Measurements from ENCODE around the gene TMEM130.

TMEM130 gene

DNA sequence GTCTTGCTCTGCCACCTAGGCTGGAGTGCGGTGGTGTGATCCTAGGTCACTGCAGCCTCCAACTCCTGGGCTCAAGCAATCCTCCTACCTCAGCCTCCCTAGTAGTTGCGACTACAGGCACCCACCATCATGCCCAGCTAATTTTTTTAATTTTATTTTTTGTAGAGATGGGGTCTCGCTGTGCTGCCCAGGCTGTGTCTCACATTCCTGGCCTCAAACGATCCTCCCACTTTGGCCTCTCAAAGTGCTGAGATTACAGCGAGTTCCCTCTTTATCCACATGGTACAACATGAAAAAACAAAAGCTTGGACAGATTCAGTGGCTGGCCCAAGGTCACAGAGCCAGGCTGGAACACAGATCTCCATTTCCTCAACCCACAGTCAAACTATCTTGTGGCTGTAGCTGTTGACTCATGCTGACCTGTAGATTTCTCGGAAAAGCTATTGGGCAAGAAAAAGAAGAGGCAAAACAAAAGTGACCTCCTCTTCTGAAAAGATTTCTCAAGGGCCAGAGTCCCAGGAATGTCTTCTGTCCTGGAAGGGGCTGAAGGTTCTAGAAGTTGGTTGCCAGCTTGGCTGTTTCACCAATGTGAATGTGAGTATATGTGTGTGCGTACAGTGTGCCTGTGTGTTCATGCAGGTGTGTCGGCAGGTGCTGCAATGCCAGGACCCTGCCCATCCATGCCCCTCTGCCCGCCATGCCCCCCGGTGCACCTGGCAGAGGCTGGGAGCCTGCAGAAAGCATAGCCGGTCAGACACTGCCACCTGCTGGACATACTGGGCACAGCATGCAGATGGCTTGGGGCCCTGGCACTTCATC is 28.4 kb downstream of the TMEM130 start:
- no peak overlapping the region for H3K27ac Mint-ChIP-seq
- H3K36me3 Mint-ChIP-seq (ENCODE audit: low read depth), result no peaks in the 10 kb centered on the region
- no peak overlapping the region for H3K4me3 Mint-ChIP-seq
- no peaks in the 10 kb centered on the region for H3K27me3 Mint-ChIP-seq (ENCODE audit: low read depth)
- no peaks in the 10 kb centered on the region for H3K9me3 Mint-ChIP-seq
- peaks cover 2% of the 10 kb centered on the region for H3K4me1 Mint-ChIP-seq (ENCODE audit: low read depth)

DNA sequence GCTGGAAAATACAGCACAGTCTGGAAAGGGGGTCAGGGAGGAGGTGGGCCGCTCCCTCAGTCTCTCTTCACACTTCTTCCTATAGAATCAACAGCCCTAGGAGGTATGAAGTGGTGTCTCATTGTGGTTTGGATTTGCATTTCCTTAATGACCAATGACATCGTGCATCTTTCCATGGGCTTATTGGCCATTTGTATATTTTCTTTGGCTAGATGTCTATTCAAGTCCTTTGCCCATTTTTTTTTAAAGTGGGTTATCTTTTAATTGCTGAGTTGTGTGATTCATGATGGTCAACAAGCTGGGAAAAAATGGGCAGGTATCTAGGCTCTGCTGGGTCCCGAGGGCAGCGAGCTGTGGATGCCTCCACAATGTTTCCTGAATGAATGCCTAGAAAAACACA is 29.1 kb downstream of the TMEM130 start:
- no peak overlapping the region for H3K4me3 Mint-ChIP-seq
- H3K27me3 Mint-ChIP-seq (ENCODE audit: low read depth), result no peaks in the 10 kb centered on the region
- H3K27ac Mint-ChIP-seq, result no peak overlapping the region
- no peaks in the 10 kb centered on the region for H3K36me3 Mint-ChIP-seq (ENCODE audit: low read depth)
- no peaks in the 10 kb centered on the region for H3K9me3 Mint-ChIP-seq
- peaks cover 2% of the 10 kb centered on the region for H3K4me1 Mint-ChIP-seq (ENCODE audit: low read depth)

DNA sequence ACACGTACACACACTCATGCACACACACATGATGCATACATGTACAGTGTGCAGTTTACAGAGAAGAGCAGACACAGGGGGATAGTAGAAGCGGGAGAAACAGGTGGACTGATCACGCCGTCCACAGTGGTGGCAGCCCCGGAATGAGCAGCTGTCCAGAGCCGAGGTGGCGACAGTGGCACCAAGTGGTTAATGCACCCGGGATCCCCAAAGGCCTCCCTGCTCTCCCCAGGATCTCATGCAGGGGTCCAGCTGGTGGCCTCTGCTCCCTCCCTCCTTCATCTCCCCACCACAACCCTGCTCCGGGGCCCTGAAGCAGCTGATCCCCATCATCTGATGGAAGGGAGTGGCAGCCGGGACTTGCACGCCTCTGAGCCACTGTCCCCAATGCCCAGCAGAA is 29.7 kb downstream of the TMEM130 start:
- H3K4me3 Mint-ChIP-seq, result no peak overlapping the region
- no peak overlapping the region for H3K27ac Mint-ChIP-seq
- H3K4me1 Mint-ChIP-seq (ENCODE audit: low read depth), result peaks cover 2% of the 10 kb centered on the region
- H3K9me3 Mint-ChIP-seq, result no peaks in the 10 kb centered on the region
- H3K27me3 Mint-ChIP-seq (ENCODE audit: low read depth), result no peaks in the 10 kb centered on the region
- H3K36me3 Mint-ChIP-seq (ENCODE audit: low read depth), result no peaks in the 10 kb centered on the region

DNA sequence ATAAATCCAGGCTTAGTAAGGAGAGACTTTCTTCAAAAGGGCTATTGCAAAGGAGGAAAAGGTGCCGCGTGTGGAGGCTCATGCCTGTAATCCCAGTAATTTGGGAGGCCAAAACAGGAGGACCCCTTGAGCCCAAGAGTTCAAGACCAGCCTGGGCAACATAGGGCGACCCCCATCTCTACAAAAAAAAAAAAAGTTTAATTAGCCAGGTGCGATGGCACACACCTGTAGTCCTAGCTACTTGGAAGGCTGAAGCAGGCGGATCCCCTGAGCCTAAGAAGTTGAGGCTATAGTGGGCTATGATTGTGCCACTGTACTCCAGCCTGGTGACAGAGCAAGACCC is 32.2 kb downstream of the TMEM130 start:
- Mint-ChIP-seq H3K27ac (no peak overlapping the region), H3K4me3 (no peak overlapping the region), H3K27me3 (ENCODE audit: low read depth) (no peaks in the 10 kb centered on the region), H3K36me3 (ENCODE audit: low read depth) (no peaks in the 10 kb centered on the region), H3K4me1 (ENCODE audit: low read depth) (peaks cover 2% of the 10 kb centered on the region), H3K9me3 (no peaks in the 10 kb centered on the region)

DNA sequence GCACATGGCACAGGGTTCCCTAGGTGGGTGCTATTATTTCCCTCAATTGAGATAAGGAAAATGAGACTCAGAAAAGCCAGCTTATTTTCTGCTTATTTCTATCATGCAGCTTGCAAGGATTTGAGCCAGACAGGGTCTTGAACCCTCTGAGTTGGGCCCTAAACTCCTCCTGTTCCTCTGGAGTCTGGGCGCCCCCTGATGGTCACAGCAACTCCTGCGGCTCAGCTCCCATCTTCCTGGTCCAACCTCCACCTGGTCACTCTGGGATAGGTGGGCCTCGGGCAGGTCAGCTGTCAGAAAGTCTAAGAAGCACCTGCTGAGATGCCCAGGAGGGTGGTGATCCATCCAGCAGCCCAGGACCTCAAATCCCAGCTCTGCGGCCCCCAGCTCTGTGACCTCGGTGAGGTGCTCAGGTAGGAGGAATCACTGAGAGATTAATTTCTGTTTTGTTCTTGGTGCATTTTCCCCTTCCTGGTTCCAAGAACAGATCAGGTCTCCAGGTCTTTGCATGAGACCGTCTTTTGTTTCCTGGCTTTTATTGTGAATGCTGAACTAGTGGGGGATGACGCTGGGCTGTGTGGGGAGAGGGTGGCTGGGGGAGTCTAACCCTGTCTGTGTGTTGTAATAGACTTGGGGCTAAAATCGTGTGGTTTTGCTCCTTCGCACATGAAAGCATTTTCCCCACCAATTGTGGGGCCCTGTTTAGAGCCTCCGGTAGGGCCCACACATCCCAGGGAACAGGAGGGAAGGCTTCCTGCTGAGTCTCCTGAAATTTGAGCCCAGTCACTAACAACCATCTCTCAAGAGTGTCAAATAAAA is 32.8 kb downstream of the TMEM130 start:
- Mint-ChIP-seq H3K4me1 (ENCODE audit: low read depth) (peaks cover 2% of the 10 kb centered on the region), H3K36me3 (ENCODE audit: low read depth) (no peaks in the 10 kb centered on the region), H3K9me3 (no peaks in the 10 kb centered on the region), H3K4me3 (no peak overlapping the region), H3K27me3 (ENCODE audit: low read depth) (no peaks in the 10 kb centered on the region), H3K27ac (no peak overlapping the region)

DNA sequence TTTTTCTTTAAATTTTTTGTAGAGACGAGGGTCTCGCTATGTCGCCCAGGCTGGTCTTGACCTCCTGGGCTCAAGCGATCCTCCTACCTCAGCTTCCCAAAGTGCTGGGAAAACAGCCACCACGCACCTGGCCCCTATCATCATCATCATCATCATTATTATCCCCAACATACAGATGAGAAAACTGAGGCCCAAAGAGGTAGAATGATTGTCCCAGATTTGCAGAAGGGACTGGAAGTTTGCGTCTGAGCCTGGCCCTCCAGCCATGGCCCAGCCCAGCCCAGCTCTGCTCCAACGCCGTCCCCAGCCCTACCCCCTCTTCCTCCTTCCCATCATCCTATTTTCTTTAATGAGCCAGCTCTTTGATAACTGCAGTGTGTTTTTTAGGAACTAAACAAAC is 34.9 kb downstream of the TMEM130 start:
- Mint-ChIP-seq H3K27ac (no peak overlapping the region), H3K9me3 (no peaks in the 10 kb centered on the region), H3K4me3 (no peak overlapping the region), H3K36me3 (ENCODE audit: low read depth) (no peaks in the 10 kb centered on the region), H3K27me3 (ENCODE audit: low read depth) (no peaks in the 10 kb centered on the region), H3K4me1 (ENCODE audit: low read depth) (no peaks in the 10 kb centered on the region)

DNA sequence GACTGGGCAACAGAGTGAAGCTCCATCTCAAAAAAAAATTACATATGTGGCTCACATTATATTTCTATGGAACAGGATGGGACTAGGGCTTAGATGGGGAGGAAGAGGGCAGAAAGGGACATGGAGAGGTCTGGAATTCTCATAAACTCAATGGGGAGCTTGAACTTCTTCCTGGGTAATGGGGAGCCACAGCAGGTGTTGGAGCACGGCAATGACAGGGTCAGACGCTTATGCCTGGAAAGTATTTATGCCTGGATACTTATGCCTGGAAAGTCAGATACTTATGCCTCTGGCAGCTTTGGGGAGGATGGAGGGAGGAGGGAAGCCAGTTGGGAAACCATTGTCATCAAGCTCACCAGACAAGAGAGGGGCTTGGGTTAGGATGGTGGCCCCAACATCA is 36.8 kb downstream of the TMEM130 start:
- no peaks in the 10 kb centered on the region for H3K9me3 Mint-ChIP-seq
- no peaks in the 10 kb centered on the region for H3K36me3 Mint-ChIP-seq (ENCODE audit: low read depth)
- H3K4me3 Mint-ChIP-seq, result no peak overlapping the region
- no peaks in the 10 kb centered on the region for H3K4me1 Mint-ChIP-seq (ENCODE audit: low read depth)
- no peak overlapping the region for H3K27ac Mint-ChIP-seq
- H3K27me3 Mint-ChIP-seq (ENCODE audit: low read depth), result no peaks in the 10 kb centered on the region

DNA sequence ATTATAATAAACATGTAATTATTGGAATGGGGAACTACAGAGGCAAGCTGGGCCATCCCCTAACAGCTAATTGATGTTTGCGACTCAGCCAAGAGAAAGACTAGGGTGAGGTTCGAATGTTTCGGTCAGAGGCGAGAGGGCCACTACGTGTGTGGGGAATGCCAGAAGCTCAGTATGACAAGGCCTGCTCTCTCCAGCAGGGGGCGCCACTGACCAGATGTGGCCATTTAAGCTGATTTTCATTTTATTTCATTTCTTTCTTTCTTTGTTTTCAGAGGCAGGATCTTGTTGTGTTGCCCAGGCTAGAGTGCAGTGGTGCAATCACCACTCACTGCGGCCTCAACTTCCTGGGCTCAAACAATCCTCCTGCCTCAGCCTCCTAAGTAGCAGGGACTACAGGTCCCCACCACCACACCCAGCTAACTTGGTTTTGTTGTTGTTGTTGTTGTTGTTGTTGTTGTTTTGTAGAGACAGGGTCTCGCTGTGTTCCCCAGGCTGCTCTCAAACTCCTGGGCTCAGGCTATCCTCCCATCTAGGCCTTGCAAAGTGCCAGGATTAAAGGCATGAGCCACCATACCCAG is 38.1 kb downstream of the TMEM130 start:
- Mint-ChIP-seq H3K4me1 (ENCODE audit: low read depth) (no peaks in the 10 kb centered on the region), H3K9me3 (no peaks in the 10 kb centered on the region), H3K27me3 (ENCODE audit: low read depth) (no peaks in the 10 kb centered on the region), H3K27ac (no peak overlapping the region), H3K36me3 (ENCODE audit: low read depth) (no peaks in the 10 kb centered on the region), H3K4me3 (no peak overlapping the region)

DNA sequence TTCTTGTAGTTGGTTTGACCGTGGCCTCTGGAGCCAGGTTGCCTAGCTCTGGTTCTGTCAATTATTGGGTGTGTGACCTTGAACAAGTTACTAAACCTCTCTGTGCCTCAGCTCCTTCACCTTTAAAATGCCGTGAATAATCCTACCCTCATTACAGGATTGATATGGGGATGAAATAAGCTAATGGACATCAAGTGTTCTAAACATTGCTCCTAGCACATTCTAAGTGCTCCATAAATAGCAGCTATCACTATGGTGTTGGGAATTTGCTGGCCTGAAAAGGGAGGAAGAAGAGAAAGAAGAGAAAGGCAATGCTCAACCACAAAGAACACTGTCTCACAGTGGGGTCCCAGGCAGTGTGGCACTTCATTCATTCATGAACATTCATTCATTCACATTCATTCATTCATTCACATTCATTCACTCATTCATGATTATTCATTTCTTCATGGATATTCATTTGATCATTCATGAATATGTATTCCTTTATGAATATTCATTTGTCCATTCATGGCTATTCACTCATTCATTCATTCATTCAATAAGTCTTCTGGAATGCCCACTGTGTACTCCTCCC is 38.8 kb downstream of the TMEM130 start:
- Mint-ChIP-seq H3K4me1 (ENCODE audit: low read depth) (no peaks in the 10 kb centered on the region), H3K27me3 (ENCODE audit: low read depth) (no peaks in the 10 kb centered on the region), H3K36me3 (ENCODE audit: low read depth) (no peaks in the 10 kb centered on the region), H3K27ac (no peak overlapping the region), H3K4me3 (no peak overlapping the region), H3K9me3 (no peaks in the 10 kb centered on the region)

DNA sequence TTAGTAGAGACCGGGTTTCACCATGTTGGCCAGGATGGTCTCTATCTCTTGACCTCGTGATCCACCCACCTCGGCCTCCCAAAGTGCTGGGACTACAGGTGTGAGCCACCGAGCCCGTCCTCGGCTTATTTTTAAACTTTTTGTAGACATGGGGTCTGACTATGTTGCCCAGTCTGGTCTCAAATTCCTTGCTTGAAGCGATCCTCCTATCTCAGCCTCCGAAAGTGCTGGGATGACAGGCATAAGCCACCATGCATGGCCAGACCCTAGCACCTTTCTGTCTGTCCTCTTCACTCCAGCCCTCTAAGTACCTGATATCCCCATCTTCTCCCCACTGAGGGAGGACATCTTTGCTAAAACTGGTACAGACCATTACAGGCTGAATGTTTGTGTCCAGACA is 41.4 kb downstream of the TMEM130 start:
- H3K9me3 Mint-ChIP-seq, result no peaks in the 10 kb centered on the region
- no peak overlapping the region for H3K27ac Mint-ChIP-seq
- no peak overlapping the region for H3K4me3 Mint-ChIP-seq
- H3K36me3 Mint-ChIP-seq (ENCODE audit: low read depth), result no peaks in the 10 kb centered on the region
- H3K27me3 Mint-ChIP-seq (ENCODE audit: low read depth), result no peaks in the 10 kb centered on the region
- H3K4me1 Mint-ChIP-seq (ENCODE audit: low read depth), result no peaks in the 10 kb centered on the region

DNA sequence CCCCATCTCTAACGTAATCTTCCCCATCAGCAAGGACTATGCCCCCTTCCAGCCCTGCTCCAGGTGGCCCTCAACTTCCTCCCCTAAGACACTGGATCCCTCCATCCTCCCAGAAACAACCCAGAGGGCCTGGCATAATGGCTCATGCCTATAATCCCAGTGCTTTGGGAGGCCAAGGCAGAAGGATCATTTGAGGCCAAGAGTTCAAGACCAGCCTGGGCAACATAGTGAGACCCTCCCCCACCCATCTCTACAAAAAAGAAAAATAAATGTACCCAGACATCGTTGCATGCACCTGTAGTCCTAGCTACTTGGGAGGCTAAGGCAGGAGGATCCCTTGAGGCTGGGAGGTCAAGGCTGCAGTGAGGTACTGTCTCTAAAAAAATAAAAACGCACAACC is 42.6 kb downstream of the TMEM130 start:
- Mint-ChIP-seq H3K27me3 (ENCODE audit: low read depth) (no peaks in the 10 kb centered on the region), H3K27ac (no peak overlapping the region), H3K9me3 (no peaks in the 10 kb centered on the region), H3K4me3 (no peak overlapping the region), H3K4me1 (ENCODE audit: low read depth) (no peaks in the 10 kb centered on the region), H3K36me3 (ENCODE audit: low read depth) (no peaks in the 10 kb centered on the region)

DNA sequence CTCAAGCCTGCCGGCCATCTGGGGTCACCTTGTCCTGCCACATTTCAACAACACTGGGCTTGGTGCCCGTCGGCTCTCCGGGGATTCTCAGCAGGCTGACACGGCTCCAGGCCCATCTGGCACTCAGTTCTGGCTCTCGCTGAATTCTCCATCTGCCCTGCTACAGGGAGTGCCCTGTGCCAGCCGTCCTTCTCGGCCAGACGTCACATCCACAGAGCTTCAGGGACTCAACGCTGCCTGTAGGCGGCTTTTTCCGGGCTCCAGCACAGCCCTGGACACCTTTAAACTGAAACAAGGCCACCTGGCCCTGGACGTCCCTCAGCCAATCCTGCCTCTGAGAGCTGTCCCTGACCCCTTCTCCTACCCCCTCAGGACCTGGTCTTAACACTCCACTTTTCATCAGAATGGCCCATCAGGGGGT is 43.0 kb downstream of the TMEM130 start:
- no peak overlapping the region for H3K4me3 Mint-ChIP-seq
- H3K27me3 Mint-ChIP-seq (ENCODE audit: low read depth), result no peaks in the 10 kb centered on the region
- H3K36me3 Mint-ChIP-seq (ENCODE audit: low read depth), result no peaks in the 10 kb centered on the region
- H3K4me1 Mint-ChIP-seq (ENCODE audit: low read depth), result no peaks in the 10 kb centered on the region
- no peaks in the 10 kb centered on the region for H3K9me3 Mint-ChIP-seq
- no peak overlapping the region for H3K27ac Mint-ChIP-seq

DNA sequence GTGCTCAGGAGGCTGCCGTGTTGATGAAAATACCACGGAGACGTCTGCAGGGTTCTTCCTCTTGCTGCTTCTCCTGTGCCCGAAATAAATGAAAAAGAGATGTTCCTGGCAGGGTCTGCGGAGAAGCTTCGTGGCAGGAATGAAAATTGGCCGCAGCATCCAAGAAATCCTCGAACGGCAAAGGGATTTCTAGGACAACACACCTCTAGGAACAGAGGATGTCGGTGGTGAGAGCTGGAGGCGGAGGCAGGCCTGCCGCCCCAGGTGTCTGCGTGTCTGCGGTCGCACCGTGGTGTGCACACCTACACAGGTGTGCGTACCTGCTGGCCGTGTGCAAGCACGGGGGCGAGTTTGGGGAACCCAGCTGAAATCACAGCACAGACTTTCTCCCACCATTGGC is 43.4 kb downstream of the TMEM130 start:
- Mint-ChIP-seq H3K36me3 (ENCODE audit: low read depth) (no peaks in the 10 kb centered on the region), H3K27ac (no peak overlapping the region)

DNA sequence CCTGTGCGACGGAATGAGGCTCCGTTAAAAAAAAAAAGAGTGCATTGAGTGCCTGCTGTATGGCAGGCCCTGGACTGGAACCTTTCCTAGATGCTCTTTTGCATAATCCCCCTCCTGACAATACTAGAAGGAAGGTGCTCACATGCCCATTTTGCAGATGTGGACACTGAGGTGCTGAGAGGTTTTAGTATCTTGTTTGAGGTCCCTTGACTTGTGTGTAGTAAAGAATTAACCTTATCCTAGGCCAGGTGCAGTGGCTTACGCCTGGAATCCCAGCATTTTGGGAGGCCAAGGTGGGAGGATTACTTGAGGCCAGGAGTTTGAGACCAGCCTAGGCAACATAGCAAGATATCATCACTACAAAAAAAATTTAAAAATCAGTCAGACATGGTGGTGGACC is 46.6 kb downstream of the TMEM130 start:
- H3K36me3 Mint-ChIP-seq (ENCODE audit: low read depth), result no peaks in the 10 kb centered on the region
- H3K27ac Mint-ChIP-seq, result no peak overlapping the region
- H3K27me3 Mint-ChIP-seq (ENCODE audit: low read depth), result no peaks in the 10 kb centered on the region
- no peak overlapping the region for H3K4me3 Mint-ChIP-seq
- no peaks in the 10 kb centered on the region for H3K4me1 Mint-ChIP-seq (ENCODE audit: low read depth)
- no peaks in the 10 kb centered on the region for H3K9me3 Mint-ChIP-seq

More for the DNA sequence above, 43.4 kb downstream of the TMEM130 start:
- H3K4me3 Mint-ChIP-seq, result no peak overlapping the region
- no peaks in the 10 kb centered on the region for H3K4me1 Mint-ChIP-seq (ENCODE audit: low read depth)
- H3K27me3 Mint-ChIP-seq (ENCODE audit: low read depth), result no peaks in the 10 kb centered on the region
- H3K9me3 Mint-ChIP-seq, result no peaks in the 10 kb centered on the region

DNA sequence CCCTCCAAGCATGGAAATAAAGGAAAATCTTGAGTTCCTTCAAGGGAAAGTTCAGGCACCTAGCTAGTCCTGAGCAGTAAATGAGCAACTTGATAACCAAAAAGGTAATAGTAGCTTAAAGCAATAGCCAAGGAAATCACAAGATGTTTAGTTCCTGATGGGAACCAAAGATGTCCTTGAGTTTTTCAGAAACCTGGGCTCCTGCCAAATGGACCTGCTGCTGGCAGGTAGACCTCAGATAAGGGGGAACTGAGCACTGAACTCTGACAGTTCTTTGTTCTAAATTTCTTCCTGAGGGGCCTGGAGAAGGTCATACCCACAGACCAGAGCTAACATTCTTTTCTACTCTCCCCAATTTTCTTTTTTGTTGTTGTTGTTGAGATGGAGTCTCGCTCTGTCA is 48.5 kb downstream of the TMEM130 start:
- Mint-ChIP-seq H3K27ac (no peak overlapping the region), H3K4me1 (ENCODE audit: low read depth) (no peaks in the 10 kb centered on the region), H3K27me3 (ENCODE audit: low read depth) (no peaks in the 10 kb centered on the region), H3K4me3 (no peak overlapping the region), H3K9me3 (no peaks in the 10 kb centered on the region), H3K36me3 (ENCODE audit: low read depth) (no peaks in the 10 kb centered on the region)

Measured in T-helper 1 cell treated with Interleukin-12 subunit alpha and Interleukin-12 subunit beta and Interleukin-4 antibody, amounts not matched to agents 30 μg/mL and 1 μg/mL, for 36 hours (primary cell).